GM13977 (cell line): Measurements from ENCODE around the gene EIPR1.
A peak's percentile ranks its signal among the peaks of the same experiment; 100 is the strongest.

Experiments
- DNase-seq: peaks from one replicate; pipeline ENCODE4 v3.0.0; 2012; ENCODE audit warnings: low spot score
- CTCF ChIP-seq: IDR thresholded peaks from 2 replicates; pipeline ENCODE4 v1.5.1; 2012; ENCODE audit warnings: mild to moderate bottlenecking, control low read depth; ENCODE audit not compliant: insufficient read depth; ENCODE audit errors: extremely low read depth, missing control alignments
- in situ Hi-C: fragments of 300-500 bp; cut with MboI; formaldehyde crosslinking; loops from one replicate; pipeline ENCODE4 v1.12.0; 2022; ENCODE audit warnings: low sequenced_read_pairs, low pct_unique_long_range_greater_than_20kb, mixed read lengths, inconsistent platforms; ENCODE audit not compliant: unreplicated experiment

Gene EIPR1

GRCh38 chr2:3256605-3257004 lies 121.0 kb downstream of the EIPR1 start:
- in situ Hi-C loops: no loop called here

DNA sequence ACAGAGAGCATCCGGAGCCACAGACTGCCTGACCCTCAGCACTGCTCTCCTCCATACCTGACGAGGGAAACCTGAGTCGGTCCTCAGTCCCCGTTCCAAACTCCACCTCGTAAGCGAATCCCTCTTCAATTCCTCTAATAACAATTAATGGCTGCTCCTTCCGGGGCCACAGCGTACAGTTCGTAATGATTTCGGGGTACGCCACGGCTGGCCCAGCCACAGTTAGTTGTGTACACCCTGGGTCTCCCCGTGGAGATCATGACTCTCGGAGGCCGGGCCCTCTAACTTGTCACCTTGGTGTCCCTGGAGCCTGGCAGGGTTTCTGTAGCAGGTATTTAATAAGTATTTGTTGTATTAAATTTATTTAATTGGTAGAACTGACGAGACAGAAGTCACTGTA lies 121.5 kb downstream of the EIPR1 start:
- DNase-seq: no peak
- TF ChIP-seq CTCF: no peak
- in situ Hi-C loops: no loop called here

More at GRCh38 chr2:3256605-3257004, 121.0 kb downstream of the EIPR1 start:
- DNase-seq: no peak
- no peak for TF ChIP-seq CTCF

- no peak for DNase-seq
- TF ChIP-seq CTCF: no peak
- in situ Hi-C loops: no loop called here
Observed at GRCh38 chr2:3254442-3254941, 123.1 kb downstream of the EIPR1 start.

DNA sequence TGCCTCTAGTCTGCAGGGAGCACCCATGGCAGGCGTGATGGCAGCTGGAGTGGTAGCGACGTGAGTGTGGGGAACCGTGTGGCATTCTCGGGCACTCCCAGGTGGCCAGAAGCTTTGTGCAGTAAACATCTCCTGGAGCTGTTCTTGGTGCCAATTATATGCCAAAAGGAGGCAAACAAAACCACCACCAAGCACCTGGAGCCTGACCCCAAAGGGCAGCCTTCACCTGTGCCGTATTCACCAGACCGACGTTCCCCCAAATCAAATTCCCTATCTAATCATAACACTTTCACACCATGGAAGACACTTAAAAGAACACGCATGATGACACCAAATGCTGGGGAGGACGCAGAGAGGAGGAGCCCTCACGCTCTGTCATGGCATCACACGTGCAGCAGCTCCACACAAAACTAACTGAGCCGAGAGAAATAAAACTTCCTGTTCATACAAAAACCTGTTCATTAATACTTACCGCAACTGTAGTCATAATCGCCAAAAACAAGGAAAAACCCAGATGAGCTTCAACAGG lies 123.6 kb downstream of the EIPR1 start:
- in situ Hi-C loops: no loop called here
- no peak for TF ChIP-seq CTCF
- DNase-seq: peak; percentile 69

GRCh38 chr2:3251946-3252345 lies 125.7 kb downstream of the EIPR1 start:
- in situ Hi-C loops: no loop called here
- TF ChIP-seq CTCF: no peak
- DNase-seq: no peak

- in situ Hi-C loops: no loop called here
- no peak for TF ChIP-seq CTCF
- DNase-seq: no peak
Observed at GRCh38 chr2:3249476-3249962, 128.1 kb downstream of the EIPR1 start.
